Memory B cell (primary cell): ENCODE measurements around the gene MEX3D.

Experiments
- ATAC-seq: fragments of 150-1000 bp; cut with Tn5 transposase; 2 replicates; pipeline ENCODE4 v1.10.0; 2021; ENCODE audit warnings: low read depth, mild to moderate bottlenecking, moderate library complexity
- DNase-seq, 2 donors: peaks; one replicate each; pipeline ENCODE4 v3.0.0; 2022; ENCODE audit warnings: low spot score in 2 of 2
- H3K27ac Mint-ChIP-seq: one replicate; pipeline ENCODE4 v1.8.0; 2022; ENCODE audit warnings: mild to moderate bottlenecking, moderate library complexity, mixed read lengths
- H3K27me3 Mint-ChIP-seq: one replicate; pipeline ENCODE4 v1.8.0; 2022; ENCODE audit warnings: mixed read lengths
- H3K36me3 Mint-ChIP-seq: one replicate; pipeline ENCODE4 v1.8.0; 2022; ENCODE audit warnings: mild to moderate bottlenecking, mixed read lengths
- H3K4me1 Mint-ChIP-seq: one replicate; pipeline ENCODE4 v1.8.0; 2022; ENCODE audit warnings: mixed read lengths
- H3K4me3 Mint-ChIP-seq: one replicate; pipeline ENCODE4 v1.8.0; 2022; ENCODE audit warnings: mild to moderate bottlenecking, moderate library complexity, mixed read lengths
- H3K9me3 Mint-ChIP-seq: one replicate; pipeline ENCODE4 v1.8.0; 2022; ENCODE audit warnings: mixed read lengths

Gene MEX3D

DNA sequence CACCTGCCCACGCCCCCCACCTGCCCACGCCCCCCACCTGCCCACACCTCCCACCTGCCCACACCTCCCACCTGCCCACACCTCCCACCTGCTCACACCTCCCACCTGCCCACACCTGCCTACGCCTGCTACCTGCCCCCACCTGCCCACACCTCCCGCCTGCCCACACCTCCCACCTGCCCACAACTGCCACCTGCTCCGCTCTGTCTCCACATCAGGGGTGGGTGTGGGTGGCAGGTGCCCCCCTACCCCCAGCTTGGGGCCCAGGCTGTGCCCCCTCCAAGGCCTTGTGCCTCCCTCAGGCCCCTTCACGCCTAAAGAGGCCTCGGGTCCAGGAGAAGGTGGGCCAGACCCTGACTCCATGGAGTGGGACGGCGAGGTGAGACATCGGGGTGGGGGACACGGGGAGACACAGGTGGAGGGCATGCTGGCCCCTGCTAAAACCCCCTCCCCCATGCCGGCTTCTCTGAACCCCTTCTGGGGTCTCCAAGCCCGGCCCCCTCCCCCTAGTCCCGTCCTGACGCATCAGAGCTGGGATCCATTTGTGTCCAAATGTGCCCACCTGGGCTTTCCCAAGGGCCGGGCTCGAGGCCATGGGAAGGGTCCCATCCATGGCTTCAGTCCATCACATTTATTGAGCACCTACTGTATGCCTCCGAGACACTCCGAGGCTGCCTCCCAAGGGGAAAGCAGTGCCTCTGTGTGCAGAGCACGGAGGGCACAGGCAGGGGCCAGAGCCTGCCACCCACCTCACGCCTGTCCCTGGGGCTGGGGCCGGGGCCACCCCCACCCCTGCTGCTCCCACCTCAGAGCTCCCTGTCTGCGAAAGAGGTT, 39.3 kb downstream of the MEX3D start:
- no peak for DNase-seq
- Mint-ChIP-seq H3K4me3 (no peak overlapping the region), H3K27ac (no peak overlapping the region), H3K36me3 (no peaks in the 10 kb centered on the region), H3K27me3 (peaks cover 40% of the 10 kb centered on the region), H3K4me1 (peaks cover 5% of the 10 kb centered on the region), H3K9me3 (no peaks in the 10 kb centered on the region)
- no peak for ATAC-seq

DNA sequence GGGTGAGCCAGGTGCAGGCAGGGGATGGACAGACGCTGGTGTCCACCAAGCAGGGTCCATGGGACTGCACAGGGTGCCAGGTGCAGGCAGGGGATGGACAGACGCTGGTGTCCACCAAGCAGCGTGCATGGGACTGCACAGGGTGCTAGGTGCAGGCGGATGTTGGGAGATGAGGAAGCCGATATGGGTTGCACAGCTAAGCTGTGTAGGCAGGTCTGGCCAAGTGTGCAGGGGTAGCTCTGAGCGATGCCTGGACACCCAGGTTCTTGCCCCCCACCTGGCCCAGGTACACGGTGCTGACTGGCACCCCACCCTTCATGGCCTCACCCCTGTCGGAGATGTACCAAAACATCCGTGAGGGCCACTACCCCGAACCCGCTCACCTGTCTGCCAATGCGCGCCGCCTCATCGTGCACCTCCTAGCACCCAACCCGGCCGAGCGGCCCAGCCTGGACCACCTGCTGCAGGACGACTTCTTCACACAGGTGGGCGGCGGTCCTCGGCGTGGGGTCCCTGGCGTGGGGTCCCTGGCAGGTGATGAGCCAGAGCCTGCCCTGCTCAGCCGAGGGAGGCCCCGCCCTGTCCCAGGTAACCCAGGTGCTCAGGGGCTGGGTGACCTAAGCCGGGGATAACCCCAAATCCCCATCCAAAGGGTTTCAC, 40.3 kb downstream of the MEX3D start:
- no peak for DNase-seq
- Mint-ChIP-seq H3K36me3 (no peaks in the 10 kb centered on the region), H3K27me3 (peaks cover 40% of the 10 kb centered on the region), H3K4me1 (peaks cover 5% of the 10 kb centered on the region), H3K9me3 (no peaks in the 10 kb centered on the region), H3K27ac (no peak overlapping the region), H3K4me3 (no peak overlapping the region)
- ATAC-seq = no peak

- peaks cover 5% of the 10 kb centered on the region for H3K4me1 Mint-ChIP-seq
- ATAC-seq = no peak
- H3K9me3 Mint-ChIP-seq = no peaks in the 10 kb centered on the region
- no peak overlapping the region for H3K4me3 Mint-ChIP-seq
- no peak overlapping the region for H3K27ac Mint-ChIP-seq
- no peak for DNase-seq
- no peaks in the 10 kb centered on the region for H3K36me3 Mint-ChIP-seq
- peaks cover 40% of the 10 kb centered on the region for H3K27me3 Mint-ChIP-seq
These were observed 41.0 kb downstream of the MEX3D start for GRCh38 chr19:1526979-1527649.

DNA sequence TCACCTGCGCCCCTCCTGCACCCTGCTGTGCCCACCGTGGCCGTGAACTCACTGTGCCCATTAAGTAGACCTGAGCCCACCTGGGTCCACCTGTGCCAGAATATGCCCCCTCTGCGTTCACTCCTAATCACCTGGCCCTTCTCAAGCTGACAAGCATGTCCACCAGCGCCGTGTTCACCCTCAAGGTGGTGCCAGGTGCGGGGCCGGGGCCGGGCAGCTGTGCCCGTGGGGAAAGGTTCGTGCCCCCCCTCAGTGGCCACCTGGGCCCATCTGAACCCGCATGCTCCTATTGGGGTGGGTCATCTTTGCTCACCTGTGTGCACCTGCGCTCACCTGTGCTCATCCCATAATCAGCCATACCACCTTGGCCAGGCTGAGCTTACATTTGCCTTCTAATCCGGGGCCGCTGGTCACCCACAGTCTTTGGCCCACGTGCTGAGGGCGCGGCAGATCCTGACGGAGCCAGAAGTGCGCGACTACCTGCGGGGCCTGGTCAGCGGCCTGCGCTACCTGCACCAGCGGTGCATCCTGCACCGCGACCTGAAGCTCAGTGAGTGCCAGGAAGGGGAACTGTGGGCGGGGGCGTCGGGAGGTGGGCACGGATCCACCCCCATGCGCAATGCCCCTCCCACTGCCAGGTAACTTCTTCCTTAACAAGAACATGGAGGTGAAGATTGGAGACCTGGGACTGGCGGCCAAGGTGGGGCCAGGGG, 41.9 kb downstream of the MEX3D start:
- Mint-ChIP-seq H3K27ac (no peak overlapping the region), H3K4me3 (no peak overlapping the region), H3K4me1 (peaks cover 5% of the 10 kb centered on the region)

DNA sequence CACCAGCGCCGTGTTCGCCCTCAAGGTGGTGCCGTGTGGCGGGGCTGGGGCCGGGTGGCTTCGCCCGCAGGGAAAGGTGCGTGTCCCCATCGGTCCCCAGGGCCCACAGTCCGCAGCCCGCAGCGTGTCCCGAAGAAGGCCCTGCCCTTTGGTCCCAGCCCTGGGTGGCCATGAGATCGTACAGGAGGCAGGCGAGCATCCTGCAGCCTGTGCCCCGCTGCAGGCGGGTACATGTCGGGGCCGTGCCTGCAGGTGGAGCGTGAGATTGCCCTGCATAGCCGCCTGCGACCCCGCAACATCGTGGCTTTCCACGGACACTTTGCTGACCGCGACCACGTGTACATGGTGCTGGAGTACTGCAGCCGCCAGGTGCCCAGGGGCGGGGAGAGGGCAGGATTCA, 42.8 kb downstream of the MEX3D start:
- no peak overlapping the region for H3K4me3 Mint-ChIP-seq
- DNase-seq (no peak), ATAC-seq (no peak)
- peaks cover 40% of the 10 kb centered on the region for H3K27me3 Mint-ChIP-seq
- no peaks in the 10 kb centered on the region for H3K36me3 Mint-ChIP-seq
- no peak overlapping the region for H3K27ac Mint-ChIP-seq
- H3K9me3 Mint-ChIP-seq = no peaks in the 10 kb centered on the region
- peaks cover 5% of the 10 kb centered on the region for H3K4me1 Mint-ChIP-seq

More for the DNA sequence above, 41.9 kb downstream of the MEX3D start:
- H3K36me3 Mint-ChIP-seq = no peaks in the 10 kb centered on the region
- DNase-seq (no peak), ATAC-seq (no peak)
- no peaks in the 10 kb centered on the region for H3K9me3 Mint-ChIP-seq
- H3K27me3 Mint-ChIP-seq = peaks cover 40% of the 10 kb centered on the region

- no peak overlapping the region for H3K27ac Mint-ChIP-seq
- no peaks in the 10 kb centered on the region for H3K9me3 Mint-ChIP-seq
- no peaks in the 10 kb centered on the region for H3K36me3 Mint-ChIP-seq
- no peak overlapping the region for H3K4me3 Mint-ChIP-seq
- H3K4me1 Mint-ChIP-seq = peaks cover 5% of the 10 kb centered on the region
- no peak for ATAC-seq
- H3K27me3 Mint-ChIP-seq = peaks cover 37% of the 10 kb centered on the region
- DNase-seq = no peak
These were observed 43.2 kb downstream of the MEX3D start for GRCh38 chr19:1524972-1525325.

DNA sequence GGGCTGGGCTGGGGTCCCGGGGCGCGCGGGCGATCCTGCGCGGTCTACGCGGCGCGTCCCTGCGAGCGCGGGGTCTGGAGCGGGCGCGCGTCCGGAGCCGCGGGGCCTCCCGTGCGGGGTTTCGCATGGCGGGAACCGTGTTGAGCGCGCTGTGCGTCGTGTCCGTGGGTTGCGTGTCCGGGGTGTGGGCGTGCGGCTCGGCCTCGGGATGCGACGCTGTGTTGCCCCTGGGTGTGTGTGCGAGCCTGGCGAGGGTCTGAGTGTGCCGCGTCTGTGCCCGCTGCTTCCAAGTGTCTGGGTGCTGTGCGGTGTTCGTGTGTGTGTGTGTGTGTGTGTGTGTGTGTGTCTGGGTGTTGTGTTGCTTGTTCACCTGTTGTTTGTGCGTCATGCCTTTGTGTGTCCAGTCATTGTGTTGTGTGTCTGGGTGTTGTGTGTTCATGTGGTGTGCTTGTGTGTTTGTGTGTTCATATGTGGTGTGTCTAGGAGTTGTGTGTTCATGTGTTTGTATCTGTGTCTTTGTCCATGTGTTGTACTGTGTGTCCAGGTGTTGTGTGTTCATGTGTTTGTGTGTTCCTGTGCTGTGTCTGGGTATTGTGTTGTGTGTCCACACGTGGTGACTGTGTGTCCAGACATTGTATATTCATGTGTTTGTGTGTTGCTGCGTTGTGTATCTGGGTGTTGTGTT, 43.7 kb downstream of the MEX3D start:
- Mint-ChIP-seq H3K27ac (no peak overlapping the region), H3K9me3 (no peaks in the 10 kb centered on the region), H3K4me3 (no peak overlapping the region)

GRCh38 chr19:1523412-1524286, 44.5 kb downstream of the MEX3D start, which contains the start of gene PLK5:
Gene PLK5, plus strand, starts transcription at chr19:1524077. Its CDS starts 2,920 bp downstream, at chr19:1526997.
- ATAC-seq = no peak
- no peak for DNase-seq
- peaks cover 5% of the 10 kb centered on the region for H3K4me1 Mint-ChIP-seq
- H3K4me3 Mint-ChIP-seq = no peak within 1 kb of the TSS
- H3K27me3 Mint-ChIP-seq = peaks cover 36% of the 10 kb centered on the region
- no peaks in the 10 kb centered on the region for H3K9me3 Mint-ChIP-seq
- no peak within 1 kb of the TSS for H3K27ac Mint-ChIP-seq
- H3K36me3 Mint-ChIP-seq = no peaks in the 10 kb centered on the region

More for the DNA sequence above, 43.7 kb downstream of the MEX3D start:
- ATAC-seq (no peak), DNase-seq (no peak)
- H3K4me1 Mint-ChIP-seq = peaks cover 5% of the 10 kb centered on the region
- H3K36me3 Mint-ChIP-seq = no peaks in the 10 kb centered on the region
- H3K27me3 Mint-ChIP-seq = peaks cover 34% of the 10 kb centered on the region

GRCh38 chr19:1522838-1523237, 45.3 kb downstream of the MEX3D start:
- Mint-ChIP-seq H3K4me3 (no peak overlapping the region), H3K27ac (no peak overlapping the region), H3K4me1 (peaks cover 5% of the 10 kb centered on the region), H3K27me3 (peaks cover 41% of the 10 kb centered on the region), H3K9me3 (no peaks in the 10 kb centered on the region), H3K36me3 (no peaks in the 10 kb centered on the region)
- DNase-seq (no peak), ATAC-seq (no peak)

GRCh38 chr19:1522061-1522460, 46.1 kb downstream of the MEX3D start:
- H3K9me3 Mint-ChIP-seq = no peaks in the 10 kb centered on the region
- H3K27me3 Mint-ChIP-seq = peaks cover 35% of the 10 kb centered on the region
- no peak overlapping the region for H3K27ac Mint-ChIP-seq
- no peaks in the 10 kb centered on the region for H3K36me3 Mint-ChIP-seq
- ATAC-seq (no peak), DNase-seq (no peak)
- H3K4me1 Mint-ChIP-seq = peaks cover 5% of the 10 kb centered on the region
- no peak overlapping the region for H3K4me3 Mint-ChIP-seq

GRCh38 chr19:1521636-1522035, 46.5 kb downstream of the MEX3D start:
- H3K4me1 Mint-ChIP-seq = peaks cover 5% of the 10 kb centered on the region
- H3K36me3 Mint-ChIP-seq = no peaks in the 10 kb centered on the region
- no peak overlapping the region for H3K27ac Mint-ChIP-seq
- peaks cover 1% of the 10 kb centered on the region for H3K9me3 Mint-ChIP-seq
- ATAC-seq (no peak), DNase-seq (no peak)
- H3K27me3 Mint-ChIP-seq = peaks cover 32% of the 10 kb centered on the region
- no peak overlapping the region for H3K4me3 Mint-ChIP-seq

DNA sequence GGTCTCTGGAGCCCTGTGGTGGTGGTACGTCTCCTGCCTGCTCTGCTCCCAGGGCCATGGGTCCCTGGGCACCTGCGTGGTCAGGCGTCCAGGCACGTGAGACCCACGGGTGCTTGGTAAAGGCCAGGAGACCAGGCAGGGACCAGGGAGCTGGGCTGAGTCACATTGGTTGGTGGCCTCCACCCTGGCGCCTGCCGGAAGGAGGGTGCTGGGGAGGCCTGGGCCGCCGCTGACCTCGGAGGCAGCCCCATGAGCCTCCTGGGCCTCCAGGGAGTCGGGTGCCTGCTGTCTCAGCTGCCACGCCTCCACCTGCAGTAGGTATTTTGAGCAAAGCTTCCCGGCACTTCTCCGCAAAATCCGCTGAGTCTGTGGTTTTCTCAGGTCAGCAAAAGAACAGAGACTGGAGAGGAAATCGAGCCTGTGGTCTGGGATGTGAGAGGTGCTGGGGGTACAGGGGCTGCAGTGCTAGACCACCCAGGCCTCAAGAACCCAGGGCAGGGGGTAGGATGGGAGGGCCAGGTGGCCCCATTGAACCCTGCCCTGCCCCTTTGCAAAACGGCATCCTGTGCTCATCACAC, 47.8 kb downstream of the MEX3D start:
- no peak for ATAC-seq
- Mint-ChIP-seq H3K9me3 (peaks cover 1% of the 10 kb centered on the region), H3K27me3 (peaks cover 25% of the 10 kb centered on the region), H3K4me1 (peaks cover 5% of the 10 kb centered on the region), H3K36me3 (no peaks in the 10 kb centered on the region), H3K27ac (no peak overlapping the region), H3K4me3 (no peak overlapping the region)
- DNase-seq = no peak
